Heart left ventricle (tissue), 16 donors: ENCODE measurements around the gene PTPRK. TPM values are rescaled to one million over a fixed set of nuclear protein-coding genes. Genes with fewer than 3 reads are reported as not detected.

ENCODE experiments used
- ATAC-seq, 4 donors: fragments of 200-7000 bp; cut with Tn5 transposase; one replicate each; pipeline ENCODE4 v1.9.1; 2020 to 2022; ENCODE audit warnings: moderate library complexity in 4 of 4, mild to moderate bottlenecking in 3 of 4, moderate number of reproducible peaks in 1 of 4
- DNase-seq, 5 donors: peaks; one replicate each; pipeline ENCODE4 v3.0.0-alpha.2; 2020
- H3K27ac ChIP-seq, 12 donors: fragments of 200-600 bp; sonication (generic) in 4 of 12; one replicate each; pipeline versions ENCODE4 v1.5.0 to v1.8.0; 2016 to 2022; ENCODE audit warnings: mild to moderate bottlenecking in 2 of 12
- H3K27me3 ChIP-seq, 9 donors: fragments of 200-600 bp; sonication (generic) in 2 of 9; one replicate each; pipeline versions ENCODE4 v1.5.1 to v1.8.0; 2016 to 2022; ENCODE audit warnings: mild to moderate bottlenecking in 3 of 9
- H3K36me3 ChIP-seq, 9 donors: fragments of 200-600 bp; sonication (generic) in 2 of 9; one replicate each; pipeline versions ENCODE4 v1.5.0 to v1.8.0; 2018 to 2022; ENCODE audit warnings: mild to moderate bottlenecking in 2 of 9
- H3K4me1 ChIP-seq, 12 donors: fragments of 200-600 bp; sonication (generic) in 4 of 12; one replicate each; pipeline versions ENCODE4 v1.5.0 to v1.8.0; 2016 to 2022; ENCODE audit warnings: mild to moderate bottlenecking in 3 of 12
- H3K4me3 ChIP-seq, 12 donors: fragments of 200-600 bp; sonication (generic) in 4 of 12; one replicate each; pipeline versions ENCODE4 v1.5.0 to v1.8.0; 2017 to 2022; ENCODE audit warnings: mild to moderate bottlenecking in 9 of 12, moderate library complexity in 4 of 12
- H3K9me3 ChIP-seq, 12 donors: fragments of 200-600 bp; sonication (generic) in 4 of 12; one replicate each; pipeline versions ENCODE4 v1.5.0 to v1.8.0; 2016 to 2022; ENCODE audit warnings: mild to moderate bottlenecking in 1 of 12
- CTCF ChIP-seq, 12 donors: fragments of 200-600 bp; sonication (generic) in 4 of 12; IDR thresholded peaks; one replicate each; pipeline versions ENCODE4 v1.5.0 to v1.8.0; 2018 to 2022; ENCODE audit warnings: antibody characterized with exemption in 12 of 12, mild to moderate bottlenecking in 5 of 12
- POLR2A ChIP-seq, 2 donors: fragments of 450-650 bp; IDR thresholded peaks; one replicate each; pipeline ENCODE4 v1.6.1; 2017; ENCODE audit warnings: antibody characterized with exemption in 2 of 2, mild to moderate bottlenecking in 2 of 2, moderate library complexity in 2 of 2
- WGBS, 4 donors: extraction: QIAGEN DNeasy Blood & Tissue Kit in 2 of 4; methylation state at CpG; one replicate each; pipeline versions ENCODE4 v1.1.5 to v1.1.7; 2013 to 2018; 5-methylcytosine and 5-hydroxymethylcytosine counted together
- intact Hi-C, 10 donors: fragments of 100-400 bp; cut with DNase I; formaldehyde crosslinking; loops; one replicate each; pipeline versions ENCODE4 v1.11.1 to v1.14.2; 2022
- polyA plus RNA-seq, 2 donors: library from polyadenylated mRNA; stranded (reverse); fragments of 200-250 nt; gene quantifications; one replicate each; pipeline ENCODE4 v1.2.3, GENCODE V29; 2013
- total RNA-seq, 9 donors: library from RNA; depleted of rRNA in 2 of 9; stranded (reverse); fragments of >200 nt in 2 of 9; fragmentation: NEBNext Ultra II Directional in 3 of 9; extraction: Animal tissue kit (Norgen Biotek cat#: 25700) in 3 of 9; gene quantifications; one replicate each; pipeline versions ENCODE4 v1.1.0 to v1.2.4, GENCODE V29; 2016 to 2023
- donor health status: ischemic (EF 13 %, LVEDD 7.1; RV severe dilation, severe dysfunction).
- donor health status: healthy with polysubstance abuse.
- donor health status: DM: no; HTN: yes; CAD: no.
- donor health status: DM: no; HTN: no; CAD: no.
- donor health status: ischemic (EF 25% LVEDD 6.9; RV normal size, moderate dysfunction).
- donor health status: ischemic (EF 25% LVEDD 5.7; RV mildly dilated, moderate dysfunction).
- donor health status: healthy.
- donor health status: DM: yes; HTN: yes; CAD: no.
- donor health status: ischemic (EF 35%, LVEDD 5.7; RV mildly dilated, moderate dysfunction).
- donor health status: nonischemic (EF 11% LVEDD 7.7; RV severe dilation, severe dysfunction).
- donor health status: DM: yes; HTN: yes; CAD: no.
- donor health status: PGD.
- donor health status: ischemic (EF 29% LVEDD 5.4; RV normal size, mild dysfunction).
- donor health status: nonischemic (EF 23%, LVEDD 6.1; RV moderate dilation, normal function).

The PTPRK gene
- total and polyA plus RNA-seq, 11 donors: 5.4 to 50.8 (median 38.5) TPM

- Histone ChIP-seq H3K9me3 (no peaks in the 10 kb centered on the region), H3K4me3 (no peak overlapping the region), H3K4me1 (peaks cover 8 to 48% (median 20%) of the 10 kb centered on the region in 12 donors), H3K27me3 (no peaks in the 10 kb centered on the region), H3K36me3 (no peaks in the 10 kb centered on the region), H3K27ac (no peak overlapping the region)
- intact Hi-C loops: loop anchor here in 1 of 10 donors (2.0 kb wide), 1 partner anchor 23 kb away; no protein-coding TSS in a partner anchor
- no peak for ATAC-seq
- no peak for DNase-seq
- 94 to 95% (median 95%) methylated on average over 6 of the region's 6 CpGs for WGBS, 4 donors
- no peak for TF ChIP-seq CTCF (IDR thresholded peaks at IDR 0.05)
- TF ChIP-seq POLR2A (IDR thresholded peaks at IDR 0.05): no peak
Measured at GRCh38 chr6:128495536-128496333, 24.7 kb downstream of the PTPRK start.

GRCh38 chr6:128494440-128494839 is 26.0 kb downstream of the PTPRK start:
- H3K27ac ChIP-seq: peak overlapping the region in 1 of 12 donors; percentile 5
- ATAC-seq (no peak), DNase-seq (no peak)
- intact Hi-C loops: loop anchor here in 1 of 10 donors (2.0 kb wide), 1 partner anchor 24 kb away; no protein-coding TSS in a partner anchor
- H3K36me3 ChIP-seq: no peaks in the 10 kb centered on the region
- 43 to 54% (median 50%) methylated on average over 5 of the region's 5 CpGs for WGBS, 4 donors
- H3K4me1 ChIP-seq: peaks cover 8 to 48% (median 22%) of the 10 kb centered on the region in 12 donors
- TF ChIP-seq POLR2A (IDR thresholded peaks at IDR 0.05) (no peak), CTCF (IDR thresholded peaks at IDR 0.05) (no peak)
- H3K4me3 ChIP-seq: peak overlapping the region in 2 of 12 donors; percentile 20 to 22
- no peaks in the 10 kb centered on the region for H3K9me3 ChIP-seq
- H3K27me3 ChIP-seq: no peaks in the 10 kb centered on the region

- Histone ChIP-seq H3K9me3 (no peaks in the 10 kb centered on the region), H3K4me3 (no peak overlapping the region), H3K4me1 (peaks cover 8 to 50% (median 24%) of the 10 kb centered on the region in 12 donors), H3K36me3 (no peaks in the 10 kb centered on the region), H3K27ac (no peak overlapping the region), H3K27me3 (no peaks in the 10 kb centered on the region)
- ATAC-seq (no peak), DNase-seq (no peak)
- TF ChIP-seq POLR2A (IDR thresholded peaks at IDR 0.05): no peak
- no peak for TF ChIP-seq CTCF (IDR thresholded peaks at IDR 0.05)
- intact Hi-C loops: loop anchor here in 1 of 10 donors (2.0 kb wide), 1 partner anchor 25 kb away; no protein-coding TSS in a partner anchor
- 73 to 91% (median 87%) methylated on average over 4 of the region's 4 CpGs for WGBS, 4 donors
Measured at GRCh38 chr6:128493877-128494276, 26.5 kb downstream of the PTPRK start.

GRCh38 chr6:128492386-128492785 is 28.0 kb downstream of the PTPRK start:
- peaks cover 8 to 48% (median 24%) of the 10 kb centered on the region in 12 donors for H3K4me1 ChIP-seq
- H3K4me3 ChIP-seq: peak overlapping the region in 2 of 12 donors; percentile 56 to 60
- no peak for TF ChIP-seq CTCF (IDR thresholded peaks at IDR 0.05)
- TF ChIP-seq POLR2A (IDR thresholded peaks at IDR 0.05): no peak
- ATAC-seq (no peak), DNase-seq (no peak)
- intact Hi-C loops: no loop called here
- peak overlapping the region in 11 of 12 donors; percentile 59 to 85 (median 70) for H3K27ac ChIP-seq
- H3K36me3 ChIP-seq: no peaks in the 10 kb centered on the region
- H3K27me3 ChIP-seq: no peaks in the 10 kb centered on the region
- H3K9me3 ChIP-seq: no peaks in the 10 kb centered on the region
- WGBS, 4 donors: 72 to 90% (median 79%) methylated on average over 2 of the region's 2 CpGs
